HepG2 (cell line): ENCODE measurements around the gene CNR2. TPM values are rescaled to one million over a fixed set of nuclear protein-coding genes. Genes with fewer than 3 reads are reported as not detected.

ENCODE experiments used
- CHD4 ChIP-seq: fragments of 200-600 bp; sonication (generic); IDR thresholded peaks from 2 replicates; pipeline ENCODE4 v1.7.0; 2017; ENCODE audit warnings: mild to moderate bottlenecking, low read length, borderline replicate concordance
- FOXC1 ChIP-seq: sonication (generic); formaldehyde crosslinking; IDR thresholded peaks from 2 replicates; pipeline ENCODE4 v1.8.0; 2022; ENCODE audit warnings: mild to moderate bottlenecking, missing genetic modification reagents, borderline replicate concordance
- GATAD1 ChIP-seq: IDR thresholded peaks from 2 replicates; pipeline ENCODE4 v1.6.1; 2016; ENCODE audit warnings: missing genetic modification reagents, missing compliant biosample characterization
- GPN1 ChIP-seq: sonication (generic); formaldehyde crosslinking; IDR thresholded peaks from 2 replicates; pipeline ENCODE4 v1.5.1; 2020; ENCODE audit warnings: missing genetic modification reagents, borderline replicate concordance
- HDAC1 ChIP-seq: sonication (generic); formaldehyde crosslinking; IDR thresholded peaks from 2 replicates; pipeline ENCODE4 v1.5.1; 2020; ENCODE audit warnings: mild to moderate bottlenecking, missing genetic modification reagents
- HNF1A ChIP-seq, 2 experiments: sonication (generic) in 1 of 2; formaldehyde crosslinking in 1 of 2; IDR thresholded peaks; 2 replicates each; pipeline versions ENCODE4 v1.4.0 to v1.6.1; 2016 to 2020; ENCODE audit warnings: borderline replicate concordance in 1 of 2, low read depth in 1 of 2, mild to moderate bottlenecking in 1 of 2, missing genetic modification reagents in 1 of 2
- KIAA2018 ChIP-seq: sonication (generic); formaldehyde crosslinking; IDR thresholded peaks from 2 replicates; pipeline ENCODE4 v1.5.0; 2020; ENCODE audit warnings: mild to moderate bottlenecking, missing genetic modification reagents, borderline replicate concordance
- MLLT10 ChIP-seq: sonication (generic); formaldehyde crosslinking; IDR thresholded peaks from 2 replicates; pipeline ENCODE4 v1.4.0; 2020; ENCODE audit warnings: missing genetic modification reagents
- PCBP2 ChIP-seq: fragments of 200-400 bp; formaldehyde crosslinking; optimal IDR thresholded peaks from 2 replicates; pipeline ENCODE3; 2018; ENCODE audit warnings: low read length, low read depth; ENCODE audit not compliant: poor library complexity, severe bottlenecking
- SIX4 ChIP-seq: sonication (generic); formaldehyde crosslinking; IDR thresholded peaks from 2 replicates; pipeline ENCODE4 v1.4.0; 2020; ENCODE audit warnings: missing genetic modification reagents
- polyA plus RNA-seq, 8 experiments: library from polyadenylated mRNA; depleted of rRNA in 3 of 8; stranded (reverse) in 7 of 8; unstranded in 1 of 8; fragments of >200 nt; fragmentation: Illumina TruSeq in 4 of 8; extraction: Trizol in 4 of 8; gene quantifications; 2 replicates each; pipeline versions ENCODE4 v1.2.1 to v1.2.3, GENCODE V29; 2011 to 2016; ENCODE audit warnings: low read depth in 4 of 8, missing spikeins in 1 of 8, mixed read lengths in 1 of 8; ENCODE audit not compliant: insufficient read depth in 1 of 8
- total RNA-seq, 5 experiments: library from RNA; depleted of rRNA; stranded (reverse); fragments of >200 nt; fragmentation: Illumina TruSeq; extraction: Trizol; gene quantifications; 2 replicates each; pipeline ENCODE4 v1.2.3, GENCODE V29; 2016; ENCODE audit warnings: low read depth in 1 of 5

The CNR2 gene
- total and polyA plus RNA-seq, 2 of the 13 experiments (the other 11 are each of a cell fraction or from before 2014, with no cell fraction given), result not detected

- no peak for TF ChIP-seq HNF1A (IDR thresholded peaks at IDR 0.05; ENCODE audit: low read depth)
- no peak for TF ChIP-seq HNF1A (CRISPR knock-in tag; IDR thresholded peaks at IDR 0.05; ENCODE audit: borderline replicate concordance)
- no peak for TF ChIP-seq SIX4 (CRISPR knock-in tag)
- TF ChIP-seq HDAC1 (CRISPR knock-in tag), result no peak
- no peak for TF ChIP-seq MLLT10
- TF ChIP-seq KIAA2018, result no peak
- no peak for TF ChIP-seq GPN1 (CRISPR knock-in tag)
- no peak for TF ChIP-seq FOXC1 (CRISPR knock-in tag)
- no peak for TF ChIP-seq PCBP2
- no peak for TF ChIP-seq GATAD1 (CRISPR knock-in tag)
- no peak for TF ChIP-seq CHD4
These were observed 37.8 kb downstream of the CNR2 start (continued) for GRCh38 chr1:23875382-23875781.
